Osteocyte (in vitro differentiated cells): ENCODE results near the gene IMPDH2. TPM values are rescaled to one million over a fixed set of nuclear protein-coding genes. Genes with fewer than 3 reads are reported as not detected.

Experiments used
- DNase-seq: peaks from one replicate; pipeline ENCODE4 v3.0.0; 2021; ENCODE audit warnings: mixed read lengths; ENCODE audit not compliant: unreplicated experiment; ENCODE audit errors: extremely low spot score
- H3K27ac Mint-ChIP-seq: one replicate; pipeline ENCODE4 v1.8.0; 2021; ENCODE audit warnings: mild to moderate bottlenecking, mixed read lengths; ENCODE audit not compliant: unreplicated experiment
- H3K27me3 Mint-ChIP-seq: one replicate; pipeline ENCODE4 v1.8.0; 2021; ENCODE audit warnings: mixed read lengths; ENCODE audit not compliant: unreplicated experiment
- H3K36me3 Mint-ChIP-seq: one replicate; pipeline ENCODE4 v1.8.0; 2021; ENCODE audit warnings: mixed read lengths; ENCODE audit not compliant: unreplicated experiment
- H3K4me1 Mint-ChIP-seq: one replicate; pipeline ENCODE4 v1.8.0; 2021; ENCODE audit warnings: mixed read lengths; ENCODE audit not compliant: unreplicated experiment
- H3K4me3 Mint-ChIP-seq: one replicate; pipeline ENCODE4 v1.8.0; 2021; ENCODE audit warnings: mild to moderate bottlenecking, moderate library complexity, mixed read lengths; ENCODE audit not compliant: unreplicated experiment
- H3K9me3 Mint-ChIP-seq: one replicate; pipeline ENCODE4 v1.8.0; 2021; ENCODE audit warnings: mixed read lengths; ENCODE audit not compliant: unreplicated experiment
- CTCF ChIP-seq: fragments of 200-600 bp; sonication (generic); IDR thresholded peaks from 2 replicates; pipeline ENCODE4 v1.5.0; 2021; ENCODE audit warnings: antibody characterized with exemption, mild to moderate bottlenecking, moderate library complexity
- total RNA-seq: library from RNA; stranded (reverse); gene quantifications from 2 replicates; pipeline ENCODE4 v1.2.1, GENCODE V29; 2021

IMPDH2 gene
- total RNA-seq, 1 donor from 2014 or later: 202 TPM

GRCh38 chr3:49022688-49023171 lies 6.5 kb downstream of the IMPDH2 start:
- H3K27me3 Mint-ChIP-seq: no peaks in the 10 kb centered on the region
- no peak for DNase-seq
- peaks cover 33% of the 10 kb centered on the region for H3K4me1 Mint-ChIP-seq
- no peak for TF ChIP-seq CTCF
- H3K27ac Mint-ChIP-seq: peak overlapping the region; percentile 94
- peaks cover 30% of the 10 kb centered on the region for H3K36me3 Mint-ChIP-seq
- no peaks in the 10 kb centered on the region for H3K9me3 Mint-ChIP-seq
- peak overlapping the region; percentile 90 for H3K4me3 Mint-ChIP-seq

- TF ChIP-seq CTCF: peak; percentile 98
- Mint-ChIP-seq H3K9me3 (no peaks in the 10 kb centered on the region), H3K36me3 (peaks cover 27% of the 10 kb centered on the region), H3K27me3 (no peaks in the 10 kb centered on the region), H3K27ac (peak within 1 kb of the TSS; percentile 94), H3K4me1 (peaks cover 36% of the 10 kb centered on the region), H3K4me3 (peak within 1 kb of the TSS; percentile 90)
- peak; percentile 98 for DNase-seq
Measured at GRCh38 chr3:49021813-49022687, 7.1 kb downstream of the IMPDH2 start, which contains the start of gene NDUFAF3. TSS of gene NDUFAF3 (plus strand) at chr3:49022121. CDS start at chr3:49022145, 24 bp downstream.

GRCh38 chr3:49021213-49021812 lies 7.9 kb downstream of the IMPDH2 start:
- no peaks in the 10 kb centered on the region for H3K27me3 Mint-ChIP-seq
- TF ChIP-seq CTCF: no peak
- no peaks in the 10 kb centered on the region for H3K9me3 Mint-ChIP-seq
- peak; percentile 99 for DNase-seq
- peaks cover 27% of the 10 kb centered on the region for H3K36me3 Mint-ChIP-seq
- H3K27ac Mint-ChIP-seq: peak overlapping the region; percentile 94
- peak overlapping the region; percentile 90 for H3K4me3 Mint-ChIP-seq
- peaks cover 40% of the 10 kb centered on the region for H3K4me1 Mint-ChIP-seq

- peaks cover 30% of the 10 kb centered on the region for H3K36me3 Mint-ChIP-seq
- H3K27ac Mint-ChIP-seq: peak overlapping the region; percentile 94
Measured at GRCh38 chr3:49020330-49021212, 8.6 kb downstream of the IMPDH2 start.

More at GRCh38 chr3:49020330-49021212, 8.6 kb downstream of the IMPDH2 start:
- Mint-ChIP-seq H3K9me3 (no peaks in the 10 kb centered on the region), H3K27me3 (no peaks in the 10 kb centered on the region), H3K4me3 (peak overlapping the region; percentile 90), H3K4me1 (peaks cover 40% of the 10 kb centered on the region)
- TF ChIP-seq CTCF: no peak
- DNase-seq: no peak
